ENCODE data around the gene PRF1.
"Not testable (repeated sequence)": the region's sequence is repeated elsewhere in the genome, so short reads cannot be mapped to it uniquely, and the experiment has no call there.

Gene PRF1

DNA sequence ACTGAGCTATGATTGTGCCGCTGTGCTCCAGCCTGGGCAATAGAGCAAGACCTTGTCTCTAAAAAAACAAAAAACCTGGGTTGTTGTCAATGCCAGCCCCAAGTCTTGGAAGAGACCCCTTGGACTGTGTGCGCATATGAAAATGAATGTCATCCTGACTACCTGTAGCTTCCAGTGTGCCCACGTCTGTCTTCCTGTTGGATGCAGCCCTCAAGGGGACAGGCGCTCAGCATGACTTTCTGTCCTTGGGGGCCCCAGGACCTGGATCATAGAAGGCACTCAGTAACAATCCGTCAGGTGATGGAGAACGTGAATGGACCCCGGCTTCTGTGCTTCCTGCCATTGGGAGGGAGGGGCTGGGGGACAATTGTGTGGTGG is 9.0 kb downstream of the PRF1 start:
- DNase-seq (ENCODE audit: low read depth) = no peak

DNA sequence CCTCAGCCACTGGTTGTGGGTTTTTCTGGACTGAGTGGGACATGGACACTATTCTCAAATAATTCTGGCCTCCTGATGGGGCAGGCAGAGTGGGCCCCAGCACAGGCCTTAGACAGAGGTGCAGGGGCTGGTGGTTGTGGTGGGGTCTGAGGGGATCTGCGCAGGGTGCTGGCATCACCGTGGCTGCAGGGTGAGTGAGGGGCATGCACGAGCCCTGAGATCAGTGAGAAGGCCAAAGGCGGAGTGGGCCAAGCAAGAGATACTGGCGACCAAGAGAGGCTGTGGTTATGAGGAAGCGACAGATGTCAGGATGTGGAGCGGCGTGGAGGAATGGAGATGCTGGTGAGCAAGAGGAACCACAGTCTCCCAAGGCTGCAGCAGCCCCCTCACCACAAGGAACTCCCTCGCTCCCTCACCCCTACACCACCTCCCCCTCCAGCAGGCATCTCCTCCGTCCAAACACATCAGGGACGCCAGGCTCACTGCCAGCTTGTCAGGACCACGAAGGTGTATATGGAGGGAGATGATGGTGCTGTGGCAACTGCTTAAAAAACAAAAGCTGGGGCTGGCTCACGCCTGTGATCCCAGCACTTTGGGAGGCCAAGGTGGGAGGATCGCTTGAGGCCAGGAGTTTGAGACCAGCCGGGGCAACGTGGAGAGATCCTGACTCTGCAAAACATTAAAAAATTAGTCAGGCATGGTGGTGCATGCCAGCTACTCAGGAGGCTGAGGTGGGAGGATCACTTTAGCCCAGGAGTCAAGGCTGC is 9.6 kb downstream of the PRF1 start:
- no peak for DNase-seq (ENCODE audit: low read depth)

DNA sequence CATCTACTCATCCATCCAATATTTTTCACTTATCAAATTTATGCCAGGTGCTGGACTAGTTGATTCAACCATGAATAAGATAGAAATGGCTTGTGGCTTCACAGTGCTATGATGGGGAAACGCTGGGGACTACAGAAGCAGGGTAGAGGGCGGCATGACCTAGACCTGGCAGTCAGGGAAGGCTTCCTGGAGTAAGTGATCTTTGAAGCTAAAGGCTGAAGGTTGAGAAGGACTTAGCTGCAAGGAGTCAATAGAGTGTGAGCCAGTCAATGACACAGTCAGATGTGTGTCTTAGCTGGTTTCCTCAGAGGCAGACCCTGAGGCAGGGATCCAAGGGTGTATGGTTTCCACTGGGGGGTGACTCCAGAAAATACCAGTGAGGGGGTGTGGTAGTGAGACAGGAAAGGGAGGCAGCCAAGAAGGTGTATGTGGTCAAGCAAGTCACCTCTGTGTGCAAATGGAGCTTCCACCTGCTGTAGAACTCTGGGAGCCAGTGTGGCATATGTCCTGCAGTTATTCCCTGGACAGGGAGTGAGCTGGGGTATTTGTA is 10.3 kb downstream of the PRF1 start:
- DNase-seq (ENCODE audit: low read depth) = no peak

DNA sequence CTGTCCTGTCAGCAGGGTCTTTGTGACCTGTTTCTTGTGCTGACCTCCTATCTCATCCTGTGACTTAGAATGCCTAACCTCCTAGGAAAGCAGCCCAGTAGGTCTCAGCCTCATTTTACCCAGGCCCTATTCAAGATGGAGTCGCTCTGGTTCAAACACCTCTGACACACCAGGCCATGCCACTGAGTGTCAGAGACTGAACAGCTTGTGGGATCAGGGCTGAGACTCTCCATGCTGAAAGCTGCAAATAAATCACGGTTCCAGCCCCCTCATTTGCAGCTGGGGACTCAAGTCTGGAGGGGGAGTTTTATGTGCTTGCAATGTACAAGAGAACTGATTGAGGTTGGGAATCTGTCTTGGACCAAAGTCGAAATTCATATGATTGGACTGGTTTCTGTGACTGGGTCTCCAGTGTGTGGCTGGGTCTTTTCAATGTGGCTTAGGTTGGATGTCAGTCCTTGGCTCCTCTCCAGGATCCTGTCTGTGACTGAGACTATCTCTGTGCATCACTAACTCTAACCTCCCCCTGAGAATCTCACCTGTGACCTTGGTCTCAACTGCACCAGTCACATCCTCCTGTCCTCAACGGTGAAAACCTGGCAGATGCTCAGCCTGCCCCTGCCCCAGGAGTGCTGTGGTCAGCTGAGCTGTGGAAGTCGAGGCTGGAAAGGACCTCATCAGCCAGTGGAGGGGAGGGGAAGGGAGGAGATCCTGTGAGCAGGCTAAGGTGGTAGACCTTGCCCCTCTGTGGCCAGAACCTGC is 11.7 kb downstream of the PRF1 start:
- no peak for DNase-seq (ENCODE audit: low read depth)

DNA sequence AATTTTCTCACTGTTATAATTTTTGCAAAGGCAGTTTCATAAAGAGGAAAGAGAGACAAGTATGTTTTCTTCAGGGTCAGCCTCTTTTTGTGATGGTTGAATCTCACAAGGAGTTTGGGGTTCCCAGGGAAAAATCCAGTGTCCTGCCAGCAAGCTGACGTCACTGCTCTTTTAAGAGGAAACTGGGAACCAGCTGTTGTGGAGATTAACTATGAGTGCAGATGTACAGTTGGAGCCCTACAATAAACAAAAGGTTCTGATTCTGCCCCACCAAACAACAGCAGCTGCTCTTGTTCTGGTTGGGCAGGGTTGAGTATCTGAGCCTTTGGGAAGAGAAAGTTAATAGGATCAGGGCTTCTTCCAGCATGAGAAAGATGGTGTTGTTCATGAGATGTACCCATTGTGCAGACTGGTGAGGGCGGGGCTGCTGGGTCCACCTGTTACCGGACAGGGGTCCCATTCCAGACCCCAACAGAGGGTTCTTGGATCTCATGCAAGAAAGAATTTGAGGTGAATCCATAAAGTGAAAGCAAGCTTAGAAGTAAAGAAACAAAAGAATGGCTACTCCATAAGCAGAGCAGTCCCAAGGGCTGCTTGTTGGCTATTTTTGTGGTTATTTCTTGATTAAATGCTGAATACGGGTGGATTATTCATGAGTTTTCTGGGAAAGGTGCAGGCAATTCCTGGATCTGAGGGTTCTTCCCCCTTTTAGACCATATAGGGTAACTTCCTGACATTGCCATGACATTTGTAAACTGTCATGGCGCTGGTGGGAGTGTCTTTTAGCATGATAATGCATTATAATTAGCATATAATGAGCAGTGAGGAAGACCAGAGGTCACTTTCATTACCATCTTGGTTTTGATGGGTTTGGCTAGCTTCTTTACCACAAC is 12.5 kb downstream of the PRF1 start:
- no peak for DNase-seq (ENCODE audit: low read depth)

DNA sequence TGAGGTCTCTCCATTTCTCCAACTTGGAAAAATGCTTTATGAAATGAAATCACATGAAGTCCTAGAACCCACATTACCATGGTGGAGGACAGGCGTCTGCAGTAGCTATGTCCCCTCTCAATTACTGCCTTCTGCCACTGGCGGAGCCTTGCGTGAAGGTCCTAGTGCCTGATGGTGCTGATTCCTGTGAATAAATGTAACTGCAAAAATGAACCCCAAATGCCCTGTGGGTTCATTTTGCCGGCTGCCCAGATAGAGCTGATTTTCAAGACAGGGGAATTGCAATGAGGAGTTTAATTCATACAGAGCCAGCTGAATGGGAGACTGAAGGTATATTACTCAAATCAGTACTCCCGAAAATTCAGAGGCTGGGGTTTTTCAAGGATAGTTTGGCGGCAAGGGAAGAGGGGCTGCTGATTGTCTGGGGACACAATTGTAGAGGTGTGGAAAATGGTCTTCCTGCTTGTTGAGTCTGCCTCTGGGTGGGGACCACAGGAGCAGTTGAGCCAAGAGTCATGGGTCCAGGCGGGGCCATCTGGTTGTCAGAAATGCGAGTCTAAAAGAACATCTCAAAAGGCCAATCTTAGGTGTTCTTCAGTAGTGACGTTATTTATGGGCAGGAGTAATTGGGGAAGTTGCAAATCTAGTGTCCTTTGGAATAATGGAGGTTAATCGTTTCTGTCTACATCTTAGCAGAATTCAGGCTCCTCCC is 13.5 kb downstream of the PRF1 start:
- DNase-seq (ENCODE audit: low read depth) = no peak

DNA sequence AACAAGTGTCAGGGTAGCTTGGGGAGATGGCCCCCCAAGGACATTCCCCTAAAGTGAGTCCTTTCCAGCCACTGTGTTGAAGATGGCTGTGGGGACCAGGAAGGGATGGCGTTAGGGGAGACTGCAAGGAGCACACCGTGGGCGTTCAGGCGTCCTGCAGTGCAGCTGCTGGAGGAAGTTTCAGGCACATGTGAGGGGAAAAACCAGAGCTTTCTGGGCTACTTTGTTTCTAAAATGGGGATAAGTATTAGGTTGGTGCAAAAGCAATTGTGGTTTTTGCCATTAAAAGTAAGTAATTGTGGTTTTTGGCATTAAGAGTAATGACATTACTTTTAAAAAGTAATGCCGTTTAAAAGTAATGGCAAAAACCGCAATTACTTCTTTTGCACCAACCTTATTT is 14.3 kb downstream of the PRF1 start:
- DNase-seq (ENCODE audit: low read depth) = no peak

DNA sequence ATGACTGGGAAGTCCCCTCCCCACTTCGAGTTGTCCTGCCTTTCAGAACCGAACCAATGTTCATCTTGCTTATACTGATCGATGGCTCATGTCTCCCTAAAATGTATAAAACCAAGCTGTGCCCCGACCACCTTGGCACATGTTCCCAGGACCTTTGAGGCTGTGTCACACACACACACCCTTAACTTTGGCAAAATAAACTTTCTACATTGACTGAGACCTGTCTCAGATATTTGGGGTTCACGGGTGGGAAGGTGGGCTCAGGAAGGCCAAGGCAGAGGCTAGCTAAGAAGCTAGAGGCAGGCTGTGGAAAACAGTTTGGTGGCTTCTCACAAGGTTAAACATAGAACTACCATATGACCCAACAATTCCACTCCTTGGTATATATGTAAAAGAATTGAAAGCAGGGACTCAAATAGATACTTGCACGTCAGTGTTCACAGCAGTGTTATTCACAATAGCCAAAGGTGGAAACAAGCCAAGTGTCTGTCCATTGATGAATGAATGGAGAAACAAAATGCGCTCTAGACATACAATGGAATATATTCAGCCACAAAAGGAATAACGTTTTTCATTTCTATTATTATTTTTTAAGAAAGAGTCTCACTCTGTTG is 15.4 kb downstream of the PRF1 start:
- DNase-seq (ENCODE audit: low read depth) = no peak

DNA sequence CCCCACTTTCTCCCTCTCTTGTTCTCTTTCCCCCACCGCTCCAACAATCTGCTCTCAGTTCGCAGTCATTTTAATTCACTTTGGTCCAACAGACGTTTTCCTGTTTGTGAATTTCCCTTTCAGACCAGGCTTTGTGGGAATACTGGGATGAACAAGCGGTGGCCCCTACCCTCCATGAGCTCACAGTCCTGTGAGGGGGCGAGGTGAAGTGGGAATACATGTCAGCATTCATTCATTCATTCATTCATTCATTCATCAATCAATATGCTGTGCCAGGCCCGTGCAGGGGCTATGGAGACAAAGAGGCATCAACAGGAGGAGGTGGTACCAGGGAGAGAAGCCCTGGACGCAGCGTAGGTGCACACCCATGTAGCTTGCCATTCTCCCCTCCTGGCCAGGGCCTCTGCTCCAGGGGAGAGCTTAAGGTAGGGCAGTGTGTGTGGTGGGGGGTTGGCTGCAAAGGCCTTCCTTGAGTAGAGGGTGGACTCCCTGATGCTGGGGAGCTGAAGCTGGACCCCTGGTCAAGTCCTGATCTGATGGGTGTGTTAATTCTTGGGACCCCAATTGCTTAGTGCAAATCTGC is 16.1 kb downstream of the PRF1 start:
- no peak for DNase-seq (ENCODE audit: low read depth)

DNA sequence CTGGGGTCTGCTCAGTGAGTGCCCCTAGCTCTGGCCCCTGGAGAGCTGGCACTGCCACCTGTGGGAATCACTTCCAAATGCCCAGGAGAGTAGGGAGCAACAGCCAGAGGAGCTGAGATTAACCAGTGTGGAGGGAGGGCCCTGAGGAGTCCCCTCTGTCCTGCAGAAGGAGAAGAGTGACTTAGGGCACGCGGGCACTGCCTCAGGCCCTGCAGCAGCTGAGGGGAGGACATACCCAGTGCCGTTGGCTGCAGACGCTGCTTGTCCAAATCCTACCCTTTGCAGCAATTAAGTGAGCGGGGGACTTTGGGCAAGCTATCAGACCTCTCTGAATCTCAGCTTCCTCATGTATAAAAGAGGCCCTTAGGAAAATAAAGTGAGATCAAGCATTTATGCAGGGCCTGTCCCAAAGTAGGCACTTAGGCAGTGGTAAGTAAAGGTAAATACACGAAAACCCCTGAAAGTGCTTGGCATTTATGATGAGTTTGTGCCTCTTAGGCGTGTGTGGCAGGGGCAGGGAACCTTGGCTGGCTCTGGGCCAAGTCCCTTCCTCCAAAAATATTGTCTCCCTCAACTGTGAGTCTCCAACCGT is 16.9 kb downstream of the PRF1 start:
- no peak for DNase-seq (ENCODE audit: low read depth)

DNA sequence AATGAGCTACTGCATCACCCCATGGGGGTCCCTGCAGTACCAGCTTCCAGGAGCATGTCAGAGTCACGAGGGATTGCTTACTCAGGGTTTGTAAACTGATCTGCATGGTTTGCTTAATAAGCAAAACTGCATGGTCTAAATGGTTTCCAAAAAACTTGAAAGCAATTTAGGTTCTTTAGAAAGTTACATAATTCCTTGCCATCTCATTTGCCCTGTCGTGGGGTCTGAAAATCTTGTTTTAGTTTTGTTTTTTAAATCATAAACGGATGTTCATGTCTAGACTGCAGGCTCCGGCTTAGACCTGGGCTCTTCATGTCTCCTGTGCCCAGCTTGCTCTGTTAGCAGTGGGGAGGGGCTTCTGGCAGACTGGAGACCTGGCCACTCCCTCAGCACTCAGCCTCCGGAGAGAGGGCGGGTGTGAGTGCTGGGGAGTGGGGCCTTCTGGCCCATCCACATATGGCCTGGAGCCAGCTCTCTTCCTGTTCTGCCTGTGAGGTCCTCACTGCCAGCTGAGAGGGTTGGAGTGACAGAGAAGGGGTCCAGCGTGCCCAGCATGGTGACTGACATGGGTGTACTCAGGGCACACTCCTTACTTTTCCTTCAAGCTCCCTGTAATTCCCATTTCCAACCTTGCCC is 17.5 kb downstream of the PRF1 start:
- DNase-seq (ENCODE audit: low read depth) = no peak

DNA sequence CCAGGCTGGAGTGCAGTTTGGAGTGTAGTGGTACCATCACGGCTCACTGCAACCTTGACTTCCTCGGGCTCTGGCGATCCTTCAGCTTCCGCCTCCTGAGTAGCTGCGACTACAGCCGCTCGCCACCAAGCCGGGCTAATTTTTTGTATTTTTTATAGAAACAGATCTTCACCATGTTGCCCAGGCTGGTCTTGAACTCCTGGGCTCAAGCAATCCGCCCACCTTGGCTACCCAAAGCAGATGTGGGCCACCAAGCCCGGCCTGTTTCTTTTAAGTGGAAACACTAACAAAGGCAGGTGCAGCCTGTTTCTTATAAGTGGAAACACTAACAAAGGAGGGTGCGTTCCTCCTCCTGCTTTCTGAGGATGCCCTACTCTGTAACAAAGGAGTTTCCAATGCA is 18.2 kb downstream of the PRF1 start:
- DNase-seq (ENCODE audit: low read depth) = no peak

DNA sequence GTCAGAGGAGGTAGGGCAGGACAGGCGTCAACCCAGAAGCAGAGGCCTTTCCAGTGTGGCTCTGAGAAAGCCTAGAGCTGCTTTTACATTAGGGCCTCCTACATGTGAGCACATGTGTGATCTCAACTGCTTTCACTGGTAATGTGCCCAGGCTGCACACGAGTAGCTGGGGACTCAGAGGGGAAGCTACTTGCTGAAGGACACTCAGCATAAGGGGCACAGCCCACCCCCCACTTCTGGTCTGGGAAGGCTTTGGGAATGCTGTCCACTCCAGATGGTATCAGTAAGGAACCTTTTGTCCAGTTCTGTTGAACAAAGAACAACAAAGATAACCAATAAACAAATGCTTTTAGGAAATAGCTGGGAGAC is 18.9 kb downstream of the PRF1 start:
- no peak for DNase-seq (ENCODE audit: low read depth)

DNA sequence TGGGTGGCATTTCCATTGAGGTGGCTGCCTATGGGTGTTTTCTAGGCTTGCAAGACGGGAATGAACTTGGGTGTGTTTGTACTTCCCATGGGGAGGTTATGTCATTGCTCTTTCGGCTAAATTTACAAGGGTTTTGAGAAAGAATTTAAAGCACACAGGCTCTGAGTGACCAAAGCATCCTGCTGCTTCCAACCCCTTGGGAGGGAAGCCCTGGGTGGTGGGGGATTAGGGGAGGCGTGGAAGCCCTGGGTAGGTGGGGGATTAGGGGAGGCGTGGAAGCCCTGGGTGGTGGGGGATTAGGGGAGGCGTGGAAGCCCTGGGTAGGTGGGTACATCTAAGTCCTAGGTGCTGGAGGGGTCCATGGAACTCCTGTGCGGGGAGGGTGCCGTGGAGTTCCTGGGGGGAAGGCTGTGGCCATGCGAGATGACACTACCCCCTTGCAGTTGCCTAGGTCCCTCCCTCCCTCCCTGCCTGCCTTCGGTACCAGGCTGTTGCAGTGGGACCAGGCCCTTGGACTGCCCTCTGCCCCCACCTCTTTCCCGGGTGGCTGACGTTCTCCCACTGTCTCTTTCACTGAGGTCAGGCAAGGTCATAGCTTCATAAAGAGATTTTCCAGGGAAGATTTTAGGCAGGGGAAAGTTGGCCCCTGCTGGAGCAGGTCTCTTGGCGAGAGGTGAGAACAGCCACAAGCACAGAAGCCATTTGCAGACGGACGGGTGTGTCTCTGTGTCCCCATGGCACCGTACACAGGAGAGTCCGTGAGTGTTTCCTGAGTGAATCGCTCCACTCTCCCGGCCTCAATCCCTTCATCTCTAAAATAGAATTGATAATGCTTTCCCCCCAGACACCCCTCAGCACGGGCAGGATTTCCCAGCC is 19.5 kb downstream of the PRF1 start:
- no peak for DNase-seq (ENCODE audit: low read depth)

DNA sequence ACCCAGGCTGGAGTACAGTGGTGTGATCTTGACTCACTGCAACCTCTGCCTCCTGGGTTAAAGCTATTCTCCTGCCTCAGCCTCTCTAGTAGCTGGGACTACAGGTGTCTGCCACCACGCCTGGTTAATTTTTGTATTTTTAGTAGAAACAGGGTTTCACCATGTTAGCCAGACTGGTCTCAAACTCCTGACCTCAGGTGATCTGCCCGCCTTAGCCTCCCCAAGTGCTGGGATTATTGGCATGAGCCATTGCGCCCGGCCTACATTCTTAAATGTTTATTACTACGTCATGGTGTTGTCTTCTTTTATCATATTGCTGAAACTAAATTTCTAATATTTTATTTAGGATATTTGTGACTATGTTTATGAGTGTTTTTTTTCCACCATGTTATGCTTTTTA is 21.4 kb downstream of the PRF1 start:
- DNase-seq (ENCODE audit: low read depth) = not testable (repeated sequence)

DNA sequence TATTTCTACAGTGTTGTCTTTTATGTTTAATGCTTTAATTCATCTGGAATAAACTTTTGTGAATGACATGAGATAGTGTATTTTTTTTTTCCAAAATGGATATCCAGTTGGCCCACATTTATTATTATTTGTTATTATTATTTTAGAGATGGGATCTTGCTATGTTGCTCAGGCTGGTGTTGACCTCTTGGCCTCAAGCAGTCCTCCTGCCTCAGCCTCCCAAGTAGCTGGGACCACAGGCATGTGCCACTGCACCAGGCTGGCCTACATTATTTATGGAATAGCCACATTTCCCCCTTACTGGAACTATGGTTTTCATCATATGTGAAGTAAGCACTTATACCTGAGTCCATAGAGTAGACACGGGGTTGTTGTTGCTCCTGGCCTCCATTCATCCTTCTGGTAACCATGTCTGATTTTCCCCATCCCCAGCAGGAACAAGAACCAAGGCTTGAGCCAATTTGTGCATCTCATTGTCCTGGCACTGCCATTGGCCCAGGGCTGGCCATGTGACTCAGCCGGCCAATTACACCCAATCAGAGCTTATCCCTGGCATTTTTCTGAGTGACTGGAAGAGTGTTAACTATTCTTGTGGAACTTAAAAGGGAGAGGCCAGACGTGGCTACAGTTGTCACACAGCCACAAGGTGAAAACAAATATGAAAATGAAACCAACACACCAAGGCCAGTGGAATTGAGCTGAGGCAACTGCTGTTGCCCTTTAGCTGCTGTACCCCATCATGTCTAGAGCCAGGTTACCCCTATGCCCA is 23.1 kb downstream of the PRF1 start:
- DNase-seq (ENCODE audit: low read depth) = no peak

DNA sequence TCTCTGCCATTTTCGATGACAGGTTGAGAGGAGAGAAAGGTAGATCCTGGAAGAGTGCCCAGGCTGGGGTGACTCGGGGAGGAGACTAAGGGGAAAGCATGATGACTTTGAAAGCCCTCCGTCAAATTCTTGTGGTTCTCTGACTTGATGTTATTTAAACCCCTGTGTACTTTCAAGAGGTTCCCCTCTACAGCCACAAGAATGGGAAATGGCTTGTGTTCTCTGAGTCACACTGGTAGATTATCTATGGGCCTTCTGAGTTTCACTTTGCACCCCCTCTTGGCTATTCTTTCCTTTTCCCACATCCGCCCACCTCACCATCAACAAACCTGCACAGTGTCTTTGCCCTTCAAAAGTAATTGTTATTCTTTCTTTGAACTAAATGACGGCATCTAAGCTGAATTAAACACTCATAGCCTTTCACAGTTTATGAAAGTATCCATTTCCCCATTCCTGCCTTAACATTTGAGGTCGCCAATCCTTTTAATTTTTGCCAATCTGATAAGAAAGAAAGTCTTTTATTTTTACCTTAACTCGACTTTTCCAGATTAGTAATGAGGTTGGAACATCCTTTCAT is 24.1 kb downstream of the PRF1 start:
- DNase-seq (ENCODE audit: low read depth) = peak; percentile 51

Data from stimulated activated CD4-positive, alpha-beta T cell treated with anti-CD3 and anti-CD28 coated beads, Interleukin-2, amount 100 ng/mL, for 4 hours (primary cell).